ENCODE results near the gene NME8.

DNA sequence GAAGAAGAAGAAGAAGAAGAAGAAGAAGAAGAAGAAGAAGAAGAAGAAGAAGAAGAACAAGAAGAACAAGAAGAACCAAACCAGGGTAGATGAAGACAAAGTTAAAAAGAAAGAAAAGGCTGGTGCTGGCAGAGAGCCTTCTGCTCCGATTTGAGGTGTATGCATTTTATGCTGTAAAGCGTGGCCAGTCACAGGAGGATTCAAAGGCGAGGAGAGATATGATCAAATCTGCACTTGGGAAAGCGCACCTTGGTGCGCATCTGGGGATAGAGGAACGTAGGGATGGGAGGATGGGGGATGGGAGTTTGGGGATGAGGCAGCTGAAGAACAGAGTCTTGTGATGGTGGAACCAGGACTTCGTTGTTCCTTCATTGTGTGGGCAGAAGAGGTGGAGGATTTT is at the start of gene NME8:
- TF ChIP-seq, protein P1, sequence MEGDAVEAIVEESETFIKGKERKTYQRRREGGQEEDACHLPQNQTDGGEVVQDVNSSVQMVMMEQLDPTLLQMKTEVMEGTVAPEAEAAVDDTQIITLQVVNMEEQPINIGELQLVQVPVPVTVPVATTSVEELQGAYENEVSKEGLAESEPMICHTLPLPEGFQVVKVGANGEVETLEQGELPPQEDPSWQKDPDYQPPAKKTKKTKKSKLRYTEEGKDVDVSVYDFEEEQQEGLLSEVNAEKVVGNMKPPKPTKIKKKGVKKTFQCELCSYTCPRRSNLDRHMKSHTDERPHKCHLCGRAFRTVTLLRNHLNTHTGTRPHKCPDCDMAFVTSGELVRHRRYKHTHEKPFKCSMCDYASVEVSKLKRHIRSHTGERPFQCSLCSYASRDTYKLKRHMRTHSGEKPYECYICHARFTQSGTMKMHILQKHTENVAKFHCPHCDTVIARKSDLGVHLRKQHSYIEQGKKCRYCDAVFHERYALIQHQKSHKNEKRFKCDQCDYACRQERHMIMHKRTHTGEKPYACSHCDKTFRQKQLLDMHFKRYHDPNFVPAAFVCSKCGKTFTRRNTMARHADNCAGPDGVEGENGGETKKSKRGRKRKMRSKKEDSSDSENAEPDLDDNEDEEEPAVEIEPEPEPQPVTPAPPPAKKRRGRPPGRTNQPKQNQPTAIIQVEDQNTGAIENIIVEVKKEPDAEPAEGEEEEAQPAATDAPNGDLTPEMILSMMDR (conservative IDR thresholded peaks at IDR 0.05) = no peak
- no peak for TF ChIP-seq EZH2 (IDR thresholded peaks at IDR 0.05; ENCODE audit: low read depth)
